Measurements from ENCODE around the gene MID1. TPM values are rescaled to one million over a fixed set of nuclear protein-coding genes. Genes with fewer than 3 reads are reported as not detected.

The MID1 gene
- total and polyA plus RNA-seq, 9 of the 15 experiments (the other 6 are each of a cell fraction or from before 2014, with no cell fraction given): 0.07 to 0.54 (median 0.33) TPM

DNA sequence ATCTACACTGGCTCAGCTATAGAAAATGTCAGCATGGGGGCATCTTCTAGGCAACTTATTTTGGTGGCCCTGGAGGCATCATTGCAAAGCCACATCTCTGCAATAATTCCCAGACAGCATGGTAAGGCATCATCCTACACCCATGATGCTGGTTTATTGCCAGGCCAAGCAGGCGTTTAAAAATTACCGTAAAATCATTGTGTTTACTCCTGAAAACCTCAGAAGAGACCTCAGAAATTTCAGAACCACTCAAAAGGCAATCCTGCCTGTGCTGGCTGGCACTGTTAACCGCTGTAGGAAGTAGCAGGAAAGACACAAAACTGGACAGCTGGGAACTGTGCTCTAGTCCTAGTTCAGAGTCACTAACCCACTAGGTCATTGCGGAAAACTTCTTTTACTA lies 63.2 kb downstream of the MID1 start:
- H3K9ac ChIP-seq (ENCODE audit: insufficient read depth in 1 of 2, low read depth in 2 of 2, low read length in 2 of 2): no peak overlapping the region
- ChIA-PET CTCF (ENCODE audit: low intra/inter-chr PET ratio) (no interaction called here), POLR2A (no interaction called here)
- no peaks in the 10 kb centered on the region for H3K4me1 ChIP-seq (replicated peaks in 1 of 2; ENCODE audit: control insufficient read depth in 2 of 2, insufficient read depth in 2 of 2, low read length in 2 of 2)
- no peak for DNase-seq (ENCODE audit: extremely low read depth in 1 of 4, low spot score in 3 of 4)
- ATAC-seq: no peak
- no peak overlapping the region for H3K27ac ChIP-seq (ENCODE audit: extremely low read depth, low read depth, low read length)
- FAIRE-seq: no peak
- TF ChIP-seq MEF2A (IDR thresholded peaks at IDR 0.05; ENCODE audit: control insufficient read depth, low read depth, low read length) (no peak), NR2F6 (CRISPR knock-in tag; IDR thresholded peaks at IDR 0.05) (no peak), RNF2 (IDR thresholded peaks at IDR 0.05) (no peak), SUPT5H (IDR thresholded peaks at IDR 0.05) (no peak), ZNF146 (CRISPR knock-in tag; IDR thresholded peaks at IDR 0.05; ENCODE audit: unreplicated experiment) (no peak), KHSRP (IDR thresholded peaks at IDR 0.05) (no peak), ETS2 (tag; IDR thresholded peaks at IDR 0.05; ENCODE audit: borderline replicate concordance, poor library complexity, severe bottlenecking) (no peak), ZSCAN32 (CRISPR knock-in tag; IDR thresholded peaks at IDR 0.05) (no peak), ZNF175 (CRISPR knock-in tag; IDR thresholded peaks at IDR 0.05; ENCODE audit: low read depth) (no peak), MYNN (IDR thresholded peaks at IDR 0.05) (no peak), MYNN (CRISPR knock-in tag; IDR thresholded peaks at IDR 0.05) (no peak)
- TF ChIP-seq, protein P1, sequence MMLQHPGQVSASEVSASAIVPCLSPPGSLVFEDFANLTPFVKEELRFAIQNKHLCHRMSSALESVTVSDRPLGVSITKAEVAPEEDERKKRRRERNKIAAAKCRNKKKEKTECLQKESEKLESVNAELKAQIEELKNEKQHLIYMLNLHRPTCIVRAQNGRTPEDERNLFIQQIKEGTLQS (IDR thresholded peaks at IDR 0.05): no peak
- TF ChIP-seq, protein P1 (CRISPR knock-in tag; conservative IDR thresholded peaks at IDR 0.05): no peak
- TF ChIP-seq, protein P2, sequence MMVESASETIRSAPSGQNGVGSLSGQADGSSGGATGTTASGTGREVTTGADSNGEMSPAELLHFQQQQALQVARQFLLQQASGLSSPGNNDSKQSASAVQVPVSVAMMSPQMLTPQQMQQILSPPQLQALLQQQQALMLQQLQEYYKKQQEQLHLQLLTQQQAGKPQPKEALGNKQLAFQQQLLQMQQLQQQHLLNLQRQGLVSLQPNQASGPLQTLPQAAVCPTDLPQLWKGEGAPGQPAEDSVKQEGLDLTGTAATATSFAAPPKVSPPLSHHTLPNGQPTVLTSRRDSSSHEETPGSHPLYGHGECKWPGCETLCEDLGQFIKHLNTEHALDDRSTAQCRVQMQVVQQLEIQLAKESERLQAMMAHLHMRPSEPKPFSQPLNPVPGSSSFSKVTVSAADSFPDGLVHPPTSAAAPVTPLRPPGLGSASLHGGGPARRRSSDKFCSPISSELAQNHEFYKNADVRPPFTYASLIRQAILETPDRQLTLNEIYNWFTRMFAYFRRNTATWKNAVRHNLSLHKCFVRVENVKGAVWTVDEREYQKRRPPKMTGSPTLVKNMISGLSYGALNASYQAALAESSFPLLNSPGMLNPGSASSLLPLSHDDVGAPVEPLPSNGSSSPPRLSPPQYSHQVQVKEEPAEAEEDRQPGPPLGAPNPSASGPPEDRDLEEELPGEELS (CRISPR knock-in tag; IDR thresholded peaks at IDR 0.05; ENCODE audit: borderline replicate concordance): no peak
- TF ChIP-seq, protein P3, sequence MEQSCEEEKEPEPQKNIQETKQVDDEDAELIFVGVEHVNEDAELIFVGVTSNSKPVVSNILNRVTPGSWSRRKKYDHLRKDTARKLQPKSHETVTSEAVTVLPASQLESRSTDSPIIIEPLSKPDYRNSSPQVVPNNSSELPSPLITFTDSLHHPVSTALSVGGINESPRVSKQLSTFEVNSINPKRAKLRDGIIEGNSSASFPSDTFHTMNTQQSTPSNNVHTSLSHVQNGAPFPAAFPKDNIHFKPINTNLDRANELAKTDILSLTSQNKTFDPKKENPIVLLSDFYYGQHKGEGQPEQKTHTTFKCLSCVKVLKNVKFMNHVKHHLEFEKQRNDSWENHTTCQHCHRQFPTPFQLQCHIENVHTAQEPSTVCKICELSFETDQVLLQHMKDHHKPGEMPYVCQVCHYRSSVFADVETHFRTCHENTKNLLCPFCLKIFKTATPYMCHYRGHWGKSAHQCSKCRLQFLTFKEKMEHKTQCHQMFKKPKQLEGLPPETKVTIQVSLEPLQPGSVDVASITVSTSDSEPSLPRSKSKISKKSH (CRISPR knock-in tag; IDR thresholded peaks at IDR 0.05): no peak
- H3K4me3 ChIP-seq: no peak overlapping the region
- H3K79me2 ChIP-seq (ENCODE audit: control insufficient read depth, insufficient read depth, low read length): no peaks in the 10 kb centered on the region
- no peaks in the 10 kb centered on the region for H3K36me3 ChIP-seq (ENCODE audit: control insufficient read depth, insufficient read depth, low read length)
- no peak overlapping the region for H2AFZ ChIP-seq (ENCODE audit: low read depth, low read length)
- H4K20me1 ChIP-seq (replicated peaks; ENCODE audit: control insufficient read depth, insufficient read depth, low read length): no peaks in the 10 kb centered on the region
- intact Hi-C loops (cut with micrococcal nuclease) (no loop called here), in situ Hi-C loops (cut with MboI) (no loop called here)
- BruUV-seq (replicated peaks): no TSS peak
- WGBS (ENCODE audit: insufficient coverage, low coverage, missing lambda C conversion rate): 0% methylated on average over 3 of the region's 4 CpGs
- H3K9me1 ChIP-seq (ENCODE audit: control insufficient read depth, insufficient read depth, low read length): no peaks in the 10 kb centered on the region
- no peaks in the 10 kb centered on the region for H3K27me3 ChIP-seq (ENCODE audit: control insufficient read depth in 2 of 2, insufficient read depth in 2 of 2, low read length in 2 of 2)
- H3K4me2 ChIP-seq (ENCODE audit: insufficient read depth, low read length): no peak overlapping the region
- no peaks in the 10 kb centered on the region for H3K9me3 ChIP-seq (replicated peaks; ENCODE audit: control insufficient read depth, insufficient read depth, low read depth, low read length)
